Stimulated activated CD4-positive, alpha-beta T cell treated with anti-CD3 and anti-CD28 coated beads, Interleukin-2, amount 100 ng/mL, for 48 hours (primary cell): ENCODE data around the gene NUDT9.
"Not testable (repeated sequence)": the region's sequence is repeated elsewhere in the genome, so short reads cannot be mapped to it uniquely, and the experiment has no call there.

Experiments used
- DNase-seq, 2 donors: peaks; one replicate each; pipeline ENCODE4 v3.0.0-alpha.2; 2020

The NUDT9 gene, protein sequence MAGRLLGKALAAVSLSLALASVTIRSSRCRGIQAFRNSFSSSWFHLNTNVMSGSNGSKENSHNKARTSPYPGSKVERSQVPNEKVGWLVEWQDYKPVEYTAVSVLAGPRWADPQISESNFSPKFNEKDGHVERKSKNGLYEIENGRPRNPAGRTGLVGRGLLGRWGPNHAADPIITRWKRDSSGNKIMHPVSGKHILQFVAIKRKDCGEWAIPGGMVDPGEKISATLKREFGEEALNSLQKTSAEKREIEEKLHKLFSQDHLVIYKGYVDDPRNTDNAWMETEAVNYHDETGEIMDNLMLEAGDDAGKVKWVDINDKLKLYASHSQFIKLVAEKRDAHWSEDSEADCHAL

DNA sequence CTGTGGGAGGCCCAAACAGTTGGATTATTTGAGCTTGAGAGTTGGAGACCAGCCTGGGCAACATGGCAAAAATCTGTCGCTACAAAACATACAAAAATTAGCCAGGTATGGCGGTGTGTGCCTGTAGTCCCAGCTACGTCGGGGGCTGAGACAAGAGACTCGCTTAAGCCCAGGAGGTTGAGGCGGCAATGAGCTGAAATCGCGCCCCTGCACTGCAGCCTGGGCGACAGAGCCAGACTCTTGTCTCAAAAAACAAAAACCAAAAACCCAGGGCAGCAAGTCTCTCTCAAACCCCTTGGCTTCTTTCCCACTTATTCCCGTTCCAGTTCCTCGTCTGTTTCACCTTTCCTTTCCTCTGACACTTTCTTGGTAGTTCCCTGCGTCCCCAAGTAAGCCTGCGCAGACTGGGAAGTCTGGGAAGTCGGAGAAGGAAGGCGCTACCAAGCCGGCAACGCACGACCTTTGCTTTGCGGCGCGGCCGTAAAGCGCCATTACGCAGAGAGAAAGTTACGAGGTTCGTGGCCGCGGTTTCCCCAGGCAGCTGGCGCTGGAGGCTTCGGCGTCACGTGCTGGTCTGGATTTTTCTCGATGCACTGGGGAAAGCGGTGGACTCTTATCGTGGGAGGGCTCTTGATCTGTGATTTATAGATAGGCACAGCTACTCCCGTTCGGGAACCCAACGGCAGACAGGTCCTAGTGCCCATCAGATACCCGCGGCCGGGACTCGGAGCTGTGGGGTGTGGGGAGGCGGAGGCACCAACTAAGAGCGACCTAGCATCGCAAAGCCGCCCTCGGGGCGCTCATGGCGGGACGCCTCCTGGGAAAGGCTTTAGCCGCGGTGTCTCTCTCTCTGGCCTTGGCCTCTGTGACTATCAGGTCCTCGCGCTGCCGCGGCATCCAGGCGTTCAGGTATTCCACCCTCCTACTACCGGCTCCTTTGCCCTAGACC is at the start of gene NUDT9:
Gene NUDT9 (plus strand): TSS at position 470 of the 949 bp plus-strand sequence. CDS start 333 bp downstream, at position 803.
- DNase-seq: peak; percentile 68 to 84

DNA sequence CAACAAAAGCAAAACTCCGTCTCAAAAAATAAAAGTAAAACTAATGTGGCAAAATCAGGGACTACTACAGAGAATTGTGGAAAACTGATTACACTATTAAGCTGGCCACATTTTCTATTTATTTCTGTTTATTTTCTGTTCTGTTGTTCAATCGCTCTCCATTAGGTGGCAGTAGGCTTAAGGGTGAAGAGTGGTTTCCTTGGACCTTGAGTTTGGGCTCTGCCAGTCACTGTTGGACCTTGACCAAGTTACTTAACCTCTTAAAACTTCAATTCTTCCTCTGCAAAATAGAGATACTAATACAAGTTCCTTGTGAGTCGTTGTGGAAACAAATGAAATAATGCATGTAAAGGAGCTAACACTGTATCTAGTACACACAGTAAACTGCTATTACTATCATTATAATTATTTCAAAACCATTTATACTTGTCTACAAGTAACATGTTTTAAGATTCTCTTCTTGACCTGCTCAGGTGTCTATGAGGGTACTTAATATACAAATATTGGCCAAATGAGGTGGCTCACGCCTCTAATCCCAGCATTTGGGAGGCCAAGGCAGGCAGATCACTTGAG is 46.6 kb upstream of the NUDT9 start:
- DNase-seq: no peak

DNA sequence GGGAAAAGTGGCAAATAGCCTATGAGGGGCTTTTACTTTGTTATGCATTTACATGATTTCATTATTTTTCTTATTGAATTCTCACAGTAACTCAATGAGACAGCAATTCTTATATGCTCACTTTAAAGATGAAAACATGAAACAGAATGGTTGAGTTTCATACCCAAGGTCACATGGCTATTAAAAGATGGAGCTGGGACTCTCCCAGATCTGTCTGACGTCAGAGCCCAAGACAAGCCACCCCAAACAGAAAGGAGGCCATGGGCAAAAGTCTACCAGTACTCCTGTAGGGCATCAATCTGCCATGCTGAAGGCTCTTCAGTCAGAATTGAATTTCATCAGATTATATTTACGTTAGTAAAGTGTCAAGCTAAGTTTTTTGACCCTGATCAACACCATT is 44.6 kb upstream of the NUDT9 start:
- no peak for DNase-seq

DNA sequence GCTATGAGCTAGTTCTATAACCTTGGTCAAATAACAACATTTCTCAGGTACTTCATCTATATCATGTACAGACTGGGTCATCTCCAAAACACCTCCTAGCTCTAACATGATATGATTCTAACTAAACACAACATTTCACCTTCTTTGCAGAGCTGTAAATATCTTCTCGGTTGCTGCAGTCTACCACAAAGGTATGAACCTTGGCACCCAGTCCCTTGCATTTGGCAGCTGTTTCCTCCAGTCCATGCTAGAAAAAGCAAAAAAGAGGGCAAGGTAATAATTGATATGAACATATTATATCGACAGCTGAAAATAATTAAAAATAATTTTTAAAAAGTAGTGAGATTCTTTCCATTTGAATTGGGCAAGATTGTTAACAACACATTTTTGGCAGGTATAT is 40.3 kb upstream of the NUDT9 start:
- DNase-seq: no peak

DNA sequence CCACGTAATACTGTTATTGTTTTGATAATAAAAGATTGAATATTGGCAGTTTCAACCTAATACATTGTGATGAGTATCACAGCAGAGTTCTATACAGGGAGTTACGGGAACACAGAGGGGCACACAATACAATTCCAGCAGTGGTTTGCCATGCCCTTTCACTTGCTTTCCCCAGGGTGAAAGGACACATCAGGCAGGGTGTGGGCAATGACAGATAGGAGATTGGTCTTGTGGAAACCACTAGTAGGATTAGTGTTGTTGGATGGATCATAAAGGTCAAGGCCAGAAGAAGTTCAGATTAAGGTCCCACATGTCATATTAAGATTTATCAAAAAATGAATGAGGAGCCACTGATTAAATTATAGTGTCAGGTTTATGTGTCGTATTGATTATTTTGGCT is 39.4 kb upstream of the NUDT9 start:
- DNase-seq: no peak

DNA sequence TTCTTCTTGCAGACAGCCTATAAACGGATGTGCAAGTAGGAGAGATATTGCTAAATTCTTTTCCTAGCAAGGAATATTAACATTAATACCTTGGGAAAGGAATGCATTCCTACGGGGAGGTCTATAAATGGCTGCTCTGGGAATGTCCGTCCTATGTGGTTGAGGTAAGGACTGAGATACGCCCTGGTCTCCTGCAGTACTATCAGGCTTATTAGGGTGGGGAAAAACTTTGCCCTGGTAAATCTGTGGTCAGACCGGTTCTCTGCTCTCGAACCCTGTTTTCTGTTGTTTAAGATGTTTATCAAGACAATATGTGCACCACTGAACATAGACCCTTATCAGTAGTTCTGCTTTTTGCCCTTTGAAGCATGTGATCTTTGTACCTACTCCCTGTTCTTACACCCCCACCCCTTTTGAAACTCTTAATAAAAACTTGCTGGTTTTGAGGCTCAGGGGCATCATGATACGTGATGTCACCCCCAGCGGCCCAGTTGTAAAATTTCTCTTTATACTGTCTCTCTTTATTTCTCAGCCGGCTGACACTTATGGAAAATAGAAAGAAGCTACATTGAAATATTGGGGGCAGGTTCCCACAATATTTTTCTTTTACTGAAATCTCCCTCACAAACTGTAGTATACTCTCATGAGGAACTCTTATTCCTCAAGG is 37.8 kb upstream of the NUDT9 start:
- not testable (repeated sequence) for DNase-seq

DNA sequence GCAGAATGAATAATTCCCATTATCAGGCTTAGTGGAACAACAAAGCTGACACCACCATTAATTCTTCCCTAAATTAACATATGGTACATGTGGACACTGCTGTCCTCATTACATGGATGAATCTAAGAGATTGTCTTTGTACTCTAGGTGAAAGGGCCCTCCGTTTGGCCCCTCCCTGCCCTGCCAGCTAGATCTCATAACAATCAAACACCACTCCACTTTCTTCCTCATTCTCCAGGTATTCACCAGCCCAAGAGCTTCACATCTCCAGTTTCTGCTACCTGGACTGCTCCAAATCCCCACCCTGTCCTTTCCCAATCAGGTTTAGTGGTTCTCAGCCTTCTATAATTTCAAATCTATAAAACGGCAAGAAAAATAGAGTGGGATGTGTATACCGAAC is 35.1 kb upstream of the NUDT9 start:
- no peak for DNase-seq

DNA sequence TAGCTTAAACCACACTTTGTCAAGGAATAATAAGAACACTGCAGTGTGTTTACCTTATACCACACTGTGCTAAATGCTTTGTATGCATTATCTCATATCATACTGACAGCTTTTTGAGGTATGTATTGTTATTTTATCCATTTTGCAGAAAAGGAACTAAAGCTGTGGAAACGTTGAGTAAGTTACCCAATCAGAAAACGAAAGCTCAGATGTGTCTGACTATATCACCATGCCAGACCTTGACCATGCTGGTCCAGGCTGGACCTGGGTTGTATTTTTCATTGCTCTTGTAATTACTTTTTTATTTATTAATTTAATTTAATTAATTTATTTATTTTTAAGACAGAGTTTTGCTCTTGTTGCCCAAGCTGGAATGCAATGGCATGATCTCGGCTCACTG is 33.5 kb upstream of the NUDT9 start:
- no peak for DNase-seq

DNA sequence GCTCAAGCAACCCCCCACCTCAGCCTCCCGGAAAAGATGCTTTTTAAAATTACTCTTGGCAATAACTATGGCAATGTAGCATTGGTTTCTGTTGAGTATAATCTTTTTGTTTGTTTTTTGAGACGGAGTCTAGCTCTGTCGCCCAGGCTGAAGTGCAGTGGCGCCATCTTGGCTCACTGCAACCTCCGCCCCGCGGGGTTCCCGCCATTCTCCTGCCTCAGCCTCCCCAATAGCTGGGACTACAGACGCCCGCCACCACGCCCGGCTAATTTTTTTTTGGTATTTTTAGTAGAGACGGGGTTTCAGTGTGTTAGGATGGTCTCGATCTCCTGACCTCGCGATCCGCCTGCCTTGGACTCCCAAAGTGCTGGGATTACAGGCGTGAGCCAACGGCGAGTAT is 32.3 kb upstream of the NUDT9 start:
- not testable (repeated sequence) for DNase-seq

DNA sequence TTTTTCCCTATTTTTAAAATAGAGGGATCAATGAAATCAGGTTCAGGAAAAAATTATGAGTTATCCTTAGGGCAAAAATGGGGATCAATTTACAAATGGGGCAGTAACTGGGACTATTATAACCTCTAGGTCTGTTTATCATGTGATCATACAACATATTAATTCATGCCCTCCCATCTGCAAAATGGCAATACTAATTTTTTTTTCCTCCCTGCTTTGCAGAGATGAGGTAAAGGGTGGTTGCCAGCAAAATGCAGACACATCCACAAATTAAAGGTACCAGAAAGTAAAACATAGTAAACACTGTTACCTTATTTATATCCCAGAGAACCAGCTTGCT is 31.9 kb upstream of the NUDT9 start:
- no peak for DNase-seq

DNA sequence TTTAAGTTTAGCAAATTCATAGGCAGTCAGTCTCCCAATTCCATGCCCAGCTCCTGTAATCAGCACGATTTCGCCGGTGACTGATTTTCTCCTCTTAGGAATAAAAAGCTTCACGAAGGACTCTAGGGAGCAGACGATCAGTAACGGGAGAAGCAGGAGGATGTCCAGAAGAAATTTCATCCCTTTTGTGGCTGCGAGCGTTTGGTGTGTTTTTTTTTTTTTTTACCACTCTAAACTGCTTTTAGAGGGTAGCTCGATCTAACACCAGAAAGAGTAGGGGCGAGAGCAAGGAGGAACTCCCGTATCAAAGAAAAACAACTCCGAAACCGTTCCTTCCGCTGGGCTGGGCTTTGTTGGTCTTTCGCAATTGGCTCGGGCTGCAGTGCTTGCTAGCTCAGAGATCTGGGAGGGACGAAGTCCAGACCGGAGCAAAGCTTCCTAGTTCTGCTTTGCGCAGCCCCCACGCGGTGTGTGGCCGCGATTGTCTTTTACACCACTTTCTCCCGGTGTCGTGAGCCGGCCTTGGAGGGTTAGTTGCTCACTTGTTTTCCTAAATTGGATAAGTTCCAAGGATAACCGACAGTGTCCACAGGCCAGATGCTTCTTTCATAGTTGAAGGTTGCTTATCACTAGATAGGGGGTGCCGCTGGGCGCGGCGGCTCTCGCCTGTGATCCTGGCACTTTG is 31.3 kb upstream of the NUDT9 start, which contains the start of gene HSD17B11:
Gene HSD17B11 (minus strand): TSS at position 298 of the 685 bp plus-strand sequence. CDS start 118 bp downstream, at position 180.
- peak; percentile 60 to 66 for DNase-seq

DNA sequence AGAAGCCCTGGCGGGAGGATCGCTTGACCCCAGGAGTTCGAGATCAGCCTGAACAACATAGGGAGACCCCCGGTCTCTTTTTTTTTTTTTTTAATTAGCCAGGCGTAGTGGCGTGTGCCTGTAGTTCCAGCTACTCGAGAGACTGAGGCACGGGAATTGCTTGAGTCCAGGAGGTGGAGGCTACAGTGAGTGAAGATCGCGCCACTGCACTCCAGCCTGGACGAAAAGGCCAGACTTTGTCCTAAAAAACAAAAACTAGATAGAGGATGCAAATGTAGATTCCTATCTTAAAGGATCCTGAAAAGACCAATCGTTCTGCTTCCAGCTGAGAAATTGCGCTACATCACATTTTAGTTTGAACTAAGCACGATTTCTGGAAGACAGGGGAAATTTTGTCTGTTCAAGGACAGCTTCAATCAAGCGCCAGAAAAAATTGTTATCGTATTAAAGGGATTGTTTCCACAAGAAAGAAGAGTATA is 30.8 kb upstream of the NUDT9 start:
- no peak for DNase-seq

DNA sequence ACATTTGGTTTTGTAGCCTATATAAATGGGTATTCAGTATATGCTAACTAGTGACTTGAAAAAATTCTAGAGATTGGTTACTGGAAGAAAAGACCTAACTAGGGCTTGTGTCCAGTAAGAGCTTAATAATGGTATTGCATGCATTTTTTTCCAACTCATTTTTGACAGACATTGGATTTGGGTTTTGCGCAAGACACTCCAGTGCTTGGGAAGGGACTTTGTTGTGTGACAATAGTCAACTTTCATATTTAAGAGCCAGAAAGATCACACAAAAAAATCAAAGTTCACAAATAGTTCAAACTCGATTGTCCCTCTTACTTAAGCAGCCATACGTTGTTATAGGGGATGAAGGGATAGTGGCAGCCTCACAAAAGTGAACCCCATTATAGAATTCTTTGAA is 30.2 kb upstream of the NUDT9 start:
- DNase-seq: no peak

DNA sequence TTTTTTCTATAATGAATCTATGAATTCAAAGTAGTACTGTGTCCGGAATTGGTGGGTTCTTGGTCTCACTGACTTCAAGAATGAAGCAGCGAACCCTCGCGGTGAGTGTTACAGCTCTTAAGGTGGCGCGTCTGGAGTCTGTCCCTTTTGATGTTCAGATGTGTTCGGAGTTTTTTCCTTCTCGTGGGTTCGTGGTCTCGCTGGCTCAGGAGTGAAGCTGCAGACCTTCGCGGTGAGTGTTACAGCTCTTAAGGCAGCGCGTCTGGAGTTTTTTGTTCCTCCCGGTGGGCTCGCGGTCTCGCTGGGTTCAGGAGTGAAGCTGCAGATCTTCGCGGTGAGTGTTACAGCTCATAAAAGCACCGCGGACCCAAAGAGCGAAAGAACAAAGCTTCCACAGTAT is 27.3 kb upstream of the NUDT9 start:
- not testable (repeated sequence) for DNase-seq

DNA sequence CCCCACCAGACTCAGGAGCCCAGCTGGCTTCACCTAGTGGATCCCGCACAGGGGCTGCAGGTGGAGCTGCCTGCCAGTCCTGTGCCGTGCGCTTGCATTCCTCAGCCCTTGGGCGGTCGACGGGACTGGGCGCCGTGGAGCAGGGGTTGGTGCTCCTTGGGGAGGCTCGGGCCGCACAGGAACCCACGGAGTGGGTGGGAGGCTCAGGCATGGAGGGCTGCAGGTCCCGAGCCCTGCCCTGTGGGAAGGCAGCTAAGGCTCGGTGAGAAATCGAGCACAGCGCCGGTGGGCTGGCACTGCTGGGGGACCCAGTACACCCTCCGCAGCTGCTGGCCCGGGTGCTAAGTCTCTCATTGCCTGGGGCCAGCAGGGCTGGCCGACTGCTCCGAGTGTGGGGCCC is 26.5 kb upstream of the NUDT9 start:
- DNase-seq: not testable (repeated sequence)

DNA sequence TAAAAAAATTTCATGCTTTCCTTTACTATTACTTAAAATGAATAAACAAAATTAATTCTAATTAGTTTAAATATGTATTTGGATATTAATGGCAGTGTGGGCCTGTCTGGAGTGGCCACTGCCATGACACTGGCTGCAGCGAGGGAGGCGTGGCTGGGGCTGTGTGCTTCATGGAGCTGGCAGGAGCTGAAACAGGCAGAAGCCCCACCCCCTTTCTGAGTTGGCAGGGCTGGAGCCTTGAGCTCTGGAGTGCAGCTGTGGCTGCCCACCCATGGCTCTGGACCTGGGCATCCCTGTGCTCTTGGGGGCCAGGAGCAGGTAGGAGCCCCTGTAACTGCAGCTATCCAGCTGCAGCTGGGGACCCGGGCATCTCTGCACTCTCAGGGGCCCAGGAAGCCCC is 23.2 kb upstream of the NUDT9 start:
- DNase-seq: no peak

DNA sequence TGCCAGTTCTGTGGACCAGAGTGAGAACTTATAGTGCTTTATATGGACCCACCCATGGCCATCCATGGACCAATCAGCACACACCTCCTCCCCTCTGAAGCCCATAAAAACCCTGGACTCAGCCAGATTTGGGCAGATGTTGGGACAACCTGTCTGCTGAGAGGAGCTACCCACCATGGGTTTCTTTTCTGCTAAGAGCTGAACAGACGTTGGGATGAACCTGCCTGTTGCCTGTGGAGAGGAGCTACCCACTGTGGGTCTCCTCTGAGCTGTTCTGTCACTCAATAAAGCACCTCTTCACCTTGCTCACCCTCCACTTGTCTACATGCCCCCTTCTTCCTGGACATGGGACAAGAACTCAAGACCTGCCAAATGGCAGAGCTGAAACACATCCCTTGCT is 22.4 kb upstream of the NUDT9 start:
- no peak for DNase-seq

DNA sequence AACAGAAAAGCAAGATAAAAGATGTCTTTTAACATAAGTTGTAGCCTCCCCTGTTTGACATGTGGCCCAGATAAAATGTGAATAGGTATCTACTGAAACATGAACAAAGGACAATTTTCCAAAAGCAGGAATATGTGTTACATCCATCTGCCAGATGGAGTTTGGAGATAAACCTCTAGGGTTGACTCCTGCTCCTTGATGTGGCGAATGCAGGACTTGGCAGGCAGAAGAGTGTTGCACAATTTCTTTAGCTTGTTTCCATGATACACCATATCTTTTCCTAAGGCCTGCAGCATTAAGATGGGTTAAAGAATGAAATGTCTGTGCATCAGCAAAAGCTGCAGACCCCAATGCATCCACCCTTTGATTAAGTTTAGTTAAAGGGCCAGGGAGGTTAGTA is 18.6 kb upstream of the NUDT9 start:
- DNase-seq: not testable (repeated sequence)

DNA sequence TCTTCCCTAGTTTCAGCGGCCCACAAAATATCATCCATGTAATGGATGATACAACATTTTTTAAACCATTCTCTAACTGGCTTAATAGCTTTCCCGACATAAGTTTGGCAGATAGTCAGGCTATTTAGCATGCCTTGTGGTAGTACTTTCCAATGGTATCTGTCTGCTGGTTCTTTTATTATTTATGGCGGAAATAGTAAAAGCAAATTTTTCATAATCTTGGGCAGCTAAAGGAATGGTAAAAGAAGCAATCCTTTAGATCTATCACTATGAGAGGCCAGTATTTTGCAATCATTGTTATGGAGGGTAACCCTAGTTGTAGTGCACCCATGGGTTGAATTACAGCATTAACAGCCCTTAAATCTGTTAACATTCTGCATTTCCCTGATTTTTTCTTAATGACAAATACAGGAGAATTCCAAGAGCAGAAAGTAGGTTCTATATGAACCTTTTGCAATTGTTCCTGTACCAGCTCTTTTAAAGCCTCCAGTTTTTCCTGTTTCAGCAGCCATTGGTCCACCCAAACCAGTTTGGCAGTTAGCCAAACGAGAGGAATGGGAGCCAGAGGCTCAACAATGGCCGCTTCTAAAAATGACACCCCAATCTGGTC is 17.1 kb upstream of the NUDT9 start:
- no peak for DNase-seq

DNA sequence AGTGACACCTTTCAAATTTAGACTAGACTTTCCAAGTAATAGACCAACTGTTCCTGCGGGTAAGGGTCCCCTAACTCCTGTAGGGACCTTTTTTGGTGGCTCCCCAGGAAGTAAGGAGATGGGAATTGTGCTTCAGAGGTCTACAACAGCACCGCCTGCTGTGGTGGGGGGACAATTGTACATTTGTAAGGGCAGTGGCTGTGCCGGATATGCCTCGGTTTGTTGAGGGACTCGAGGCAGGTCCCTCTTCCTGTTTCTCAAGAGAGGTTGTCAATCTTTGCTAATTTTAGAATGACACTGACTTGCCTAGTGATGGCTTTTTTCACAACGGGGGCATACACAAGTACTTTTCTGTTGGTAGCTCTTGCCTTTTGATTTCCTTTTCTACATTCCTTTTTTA is 15.9 kb upstream of the NUDT9 start:
- DNase-seq: no peak

DNA sequence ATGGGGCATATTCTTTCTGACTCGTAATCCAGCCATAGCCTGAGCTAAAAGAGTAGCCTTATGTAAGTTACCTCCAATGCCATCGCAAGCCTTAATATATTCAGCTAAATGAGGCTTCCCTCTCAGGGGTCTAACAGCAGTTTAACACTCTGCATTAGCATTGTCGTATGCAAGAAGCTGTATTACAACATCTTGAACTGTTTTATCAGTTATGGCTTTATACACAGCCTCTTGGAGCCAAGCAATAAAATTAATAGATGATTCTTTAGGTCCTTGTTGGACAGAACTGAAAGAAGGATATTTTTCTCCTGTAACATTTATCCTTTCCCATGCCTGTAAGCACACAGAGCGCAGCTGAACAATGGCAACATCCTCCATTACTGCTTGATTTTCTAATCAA is 15.5 kb upstream of the NUDT9 start:
- not testable (repeated sequence) for DNase-seq

DNA sequence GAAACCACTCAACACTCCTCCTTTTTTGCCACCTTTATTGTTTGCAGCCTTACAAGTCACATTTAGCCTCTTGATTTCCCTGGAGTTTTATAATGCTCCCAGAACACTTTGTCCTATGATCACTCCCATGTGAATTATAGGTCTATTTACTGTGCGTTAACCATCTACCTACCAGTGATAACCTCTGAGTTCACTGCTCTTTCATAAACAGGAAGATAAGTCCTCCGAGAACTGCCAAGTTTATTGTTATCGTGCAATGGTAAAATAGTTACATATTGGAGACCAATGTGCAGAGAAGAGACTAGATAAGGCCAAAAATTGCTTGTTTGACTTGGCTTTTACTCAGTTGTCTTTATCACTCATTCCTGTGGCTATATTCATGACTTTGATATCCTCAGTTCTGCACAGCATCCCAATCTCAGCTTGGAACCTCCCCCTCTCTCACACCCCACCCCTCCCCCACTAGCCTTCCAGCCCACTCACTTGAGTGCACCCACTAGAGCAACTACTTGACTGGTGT is 12.9 kb upstream of the NUDT9 start:
- DNase-seq: no peak
